Gastrocnemius medialis (tissue), 4 donors: ENCODE measurements around the gene CDKN2AIP.

Source experiments
- POLR2A ChIP-seq, 2 donors: fragments of 450-650 bp; IDR thresholded peaks; one replicate each; pipeline ENCODE4 v1.6.1; 2017; ENCODE audit warnings: antibody characterized with exemption in 2 of 2, mild to moderate bottlenecking in 2 of 2, moderate library complexity in 2 of 2
- TF ChIP-seq, protein P1 (sequence below), 5 experiments: fragments of 450-650 bp in 3 of 5; fragments of 200-600 bp in 2 of 5; sonication (generic) in 2 of 5; IDR thresholded peaks in 4 of 5; conservative IDR thresholded peaks in 1 of 5; 1 replicate in 4 of 5; 2 replicates in 1 of 5; pipeline ENCODE4 v1.5.1; 2016 to 2019; ENCODE audit warnings: antibody characterized with exemption in 5 of 5, mild to moderate bottlenecking in 3 of 5, moderate library complexity in 3 of 5

DNA sequence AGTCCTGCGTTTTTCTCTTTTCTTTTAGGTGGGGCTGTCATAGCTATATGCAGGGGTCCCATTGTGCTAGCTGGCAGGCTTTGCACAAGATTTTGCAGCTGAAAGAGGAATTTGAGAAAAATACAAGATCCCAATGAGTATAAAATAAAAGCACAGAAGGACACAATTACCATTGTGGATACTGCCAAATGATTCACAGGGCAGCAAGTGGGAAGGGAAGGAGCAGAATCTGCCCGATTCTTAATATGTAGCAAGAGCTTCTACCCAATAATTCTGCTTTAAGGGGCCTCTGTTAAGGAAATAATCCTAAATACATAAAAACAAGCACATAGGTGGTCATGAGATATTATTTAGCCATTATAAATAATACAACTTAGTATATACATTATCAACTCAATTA, 34.5 kb downstream of the CDKN2AIP start:
- TF ChIP-seq, protein P1, sequence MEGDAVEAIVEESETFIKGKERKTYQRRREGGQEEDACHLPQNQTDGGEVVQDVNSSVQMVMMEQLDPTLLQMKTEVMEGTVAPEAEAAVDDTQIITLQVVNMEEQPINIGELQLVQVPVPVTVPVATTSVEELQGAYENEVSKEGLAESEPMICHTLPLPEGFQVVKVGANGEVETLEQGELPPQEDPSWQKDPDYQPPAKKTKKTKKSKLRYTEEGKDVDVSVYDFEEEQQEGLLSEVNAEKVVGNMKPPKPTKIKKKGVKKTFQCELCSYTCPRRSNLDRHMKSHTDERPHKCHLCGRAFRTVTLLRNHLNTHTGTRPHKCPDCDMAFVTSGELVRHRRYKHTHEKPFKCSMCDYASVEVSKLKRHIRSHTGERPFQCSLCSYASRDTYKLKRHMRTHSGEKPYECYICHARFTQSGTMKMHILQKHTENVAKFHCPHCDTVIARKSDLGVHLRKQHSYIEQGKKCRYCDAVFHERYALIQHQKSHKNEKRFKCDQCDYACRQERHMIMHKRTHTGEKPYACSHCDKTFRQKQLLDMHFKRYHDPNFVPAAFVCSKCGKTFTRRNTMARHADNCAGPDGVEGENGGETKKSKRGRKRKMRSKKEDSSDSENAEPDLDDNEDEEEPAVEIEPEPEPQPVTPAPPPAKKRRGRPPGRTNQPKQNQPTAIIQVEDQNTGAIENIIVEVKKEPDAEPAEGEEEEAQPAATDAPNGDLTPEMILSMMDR (IDR thresholded peaks at IDR 0.05 in 4 of 5, conservative IDR thresholded peaks at IDR 0.05 in 1 of 5) = no peak
- TF ChIP-seq POLR2A (IDR thresholded peaks at IDR 0.05) = no peak
